Calu3 (cell line): ENCODE results near the gene URI1. TPM values are rescaled to one million over a fixed set of nuclear protein-coding genes. Genes with fewer than 3 reads are reported as not detected.

Source experiments
- BruUV-seq: library from RNA; stranded (reverse); fragments of 400-500 nt; replicated peaks from 2 replicates; lab custom pipeline; 2021; lab: Mats Ljungman, UMichigan
- CTCF ChIA-PET: fragments of 300-600 bp; sonication (Branson Sonifier 250); formaldehyde crosslinking; loops from one replicate; lab custom pipeline; 2022; ENCODE audit warnings: antibody characterized with exemption; lab: Charles Lee
- DNase-seq: peaks from one replicate; pipeline ENCODE4 v3.0.0; 2022
- H3K27ac Mint-ChIP-seq: one replicate; pipeline ENCODE4 v1.8.0; 2022; ENCODE audit warnings: mixed read lengths; ENCODE audit not compliant: unreplicated experiment
- H3K27me3 Mint-ChIP-seq: one replicate; pipeline ENCODE4 v1.8.0; 2022; ENCODE audit warnings: mixed read lengths; ENCODE audit not compliant: unreplicated experiment
- H3K36me3 Mint-ChIP-seq: one replicate; pipeline ENCODE4 v1.8.0; 2022; ENCODE audit warnings: mild to moderate bottlenecking, moderate library complexity, mixed read lengths; ENCODE audit not compliant: insufficient read depth, unreplicated experiment
- H3K4me1 Mint-ChIP-seq: one replicate; pipeline ENCODE4 v1.8.0; 2022; ENCODE audit warnings: mild to moderate bottlenecking, low read depth, mixed read lengths; ENCODE audit not compliant: unreplicated experiment
- H3K4me3 Mint-ChIP-seq: one replicate; pipeline ENCODE4 v1.8.0; 2022; ENCODE audit warnings: mild to moderate bottlenecking, low read depth, moderate library complexity, mixed read lengths; ENCODE audit not compliant: unreplicated experiment
- H3K9me3 Mint-ChIP-seq: one replicate; pipeline ENCODE4 v1.8.0; 2022; ENCODE audit warnings: low read depth, mixed read lengths; ENCODE audit not compliant: unreplicated experiment
- CTCF ChIP-seq: fragments of 200-600 bp; IDR thresholded peaks from one replicate; pipeline ENCODE4 v1.8.0; 2022; ENCODE audit warnings: antibody characterized with exemption; ENCODE audit not compliant: unreplicated experiment
- intact Hi-C: fragments of 100-400 bp; cut with micrococcal nuclease; formaldehyde crosslinking; loops from one replicate; pipeline ENCODE4 v1.10.0; 2022; ENCODE audit not compliant: unreplicated experiment
- total RNA-seq: library from RNA; stranded (reverse); gene quantifications from 2 replicates; pipeline ENCODE4 v1.2.3, GENCODE V29; 2022

The URI1 gene
- total RNA-seq, 1 experiment from 2014 or later = 50.6 TPM

GRCh38 chr19:29926031-29926430, 16.0 kb upstream of the URI1 start:
- CTCF ChIA-PET = interaction anchor here (0.7 kb wide), 1 partner anchor 1425 kb away, joined by 3 read pairs; no protein-coding TSS in a partner anchor
- Mint-ChIP-seq H3K36me3 (no peaks in the 10 kb centered on the region), H3K4me1 (no peaks in the 10 kb centered on the region), H3K27me3 (peaks cover 48% of the 10 kb centered on the region), H3K9me3 (peaks cover 2% of the 10 kb centered on the region), H3K4me3 (no peak overlapping the region), H3K27ac (no peak overlapping the region)
- intact Hi-C loops = no loop called here
- BruUV-seq = no TSS peak
- no peak for TF ChIP-seq CTCF
- no peak for DNase-seq

- H3K36me3 Mint-ChIP-seq = no peaks in the 10 kb centered on the region
- H3K27ac Mint-ChIP-seq = no peak overlapping the region
- TF ChIP-seq CTCF = no peak
- H3K4me3 Mint-ChIP-seq = no peak overlapping the region
- H3K4me1 Mint-ChIP-seq = no peaks in the 10 kb centered on the region
- peaks cover 49% of the 10 kb centered on the region for H3K27me3 Mint-ChIP-seq
- CTCF ChIA-PET = interaction anchor here (0.7 kb wide), 1 partner anchor 1174 kb away, joined by 10 read pairs; no protein-coding TSS in a partner anchor
- H3K9me3 Mint-ChIP-seq = peaks cover 2% of the 10 kb centered on the region
- intact Hi-C loops = no loop called here
- no TSS peak for BruUV-seq
- DNase-seq = no peak
Measured at GRCh38 chr19:29926801-29927200, 15.2 kb upstream of the URI1 start.

GRCh38 chr19:29927944-29928625, 14.0 kb upstream of the URI1 start:
- peaks cover 42% of the 10 kb centered on the region for H3K27me3 Mint-ChIP-seq
- CTCF ChIA-PET = interaction anchor here (0.6 to 0.7 kb wide), 2 partner anchors 13 to 212 kb away, joined by 3 to 5 read pairs; no protein-coding TSS in a partner anchor
- no peaks in the 10 kb centered on the region for H3K36me3 Mint-ChIP-seq
- BruUV-seq = no TSS peak
- no peak for TF ChIP-seq CTCF
- DNase-seq = no peak
- intact Hi-C loops = no loop called here
- no peaks in the 10 kb centered on the region for H3K9me3 Mint-ChIP-seq
- H3K4me1 Mint-ChIP-seq = no peaks in the 10 kb centered on the region
- H3K4me3 Mint-ChIP-seq = no peak overlapping the region
- no peak overlapping the region for H3K27ac Mint-ChIP-seq

GRCh38 chr19:29928831-29929230, 13.2 kb upstream of the URI1 start:
- Mint-ChIP-seq H3K4me3 (no peak overlapping the region), H3K4me1 (no peaks in the 10 kb centered on the region), H3K27ac (no peak overlapping the region), H3K36me3 (no peaks in the 10 kb centered on the region), H3K27me3 (peaks cover 34% of the 10 kb centered on the region), H3K9me3 (no peaks in the 10 kb centered on the region)
- DNase-seq = no peak
- BruUV-seq = no TSS peak
- TF ChIP-seq CTCF = no peak
- CTCF ChIA-PET = no interaction called here
- intact Hi-C loops = no loop called here
